HG03558 (cell line): ENCODE results near the gene ZNF564.
A peak's percentile ranks its signal among the peaks of the same experiment; 100 is the strongest.
"Not testable (repeated sequence)": the region's sequence is repeated elsewhere in the genome, so short reads cannot be mapped to it uniquely, and the experiment has no call there.

Experiments
- ATAC-seq: cut with Tn5 transposase; IDR thresholded peaks from one replicate; pipeline ENCODE4 v1.9.1; 2021; ENCODE audit warnings: moderate number of reproducible peaks; ENCODE audit not compliant: unreplicated experiment; ENCODE audit errors: extremely low read depth

ZNF564 gene

DNA sequence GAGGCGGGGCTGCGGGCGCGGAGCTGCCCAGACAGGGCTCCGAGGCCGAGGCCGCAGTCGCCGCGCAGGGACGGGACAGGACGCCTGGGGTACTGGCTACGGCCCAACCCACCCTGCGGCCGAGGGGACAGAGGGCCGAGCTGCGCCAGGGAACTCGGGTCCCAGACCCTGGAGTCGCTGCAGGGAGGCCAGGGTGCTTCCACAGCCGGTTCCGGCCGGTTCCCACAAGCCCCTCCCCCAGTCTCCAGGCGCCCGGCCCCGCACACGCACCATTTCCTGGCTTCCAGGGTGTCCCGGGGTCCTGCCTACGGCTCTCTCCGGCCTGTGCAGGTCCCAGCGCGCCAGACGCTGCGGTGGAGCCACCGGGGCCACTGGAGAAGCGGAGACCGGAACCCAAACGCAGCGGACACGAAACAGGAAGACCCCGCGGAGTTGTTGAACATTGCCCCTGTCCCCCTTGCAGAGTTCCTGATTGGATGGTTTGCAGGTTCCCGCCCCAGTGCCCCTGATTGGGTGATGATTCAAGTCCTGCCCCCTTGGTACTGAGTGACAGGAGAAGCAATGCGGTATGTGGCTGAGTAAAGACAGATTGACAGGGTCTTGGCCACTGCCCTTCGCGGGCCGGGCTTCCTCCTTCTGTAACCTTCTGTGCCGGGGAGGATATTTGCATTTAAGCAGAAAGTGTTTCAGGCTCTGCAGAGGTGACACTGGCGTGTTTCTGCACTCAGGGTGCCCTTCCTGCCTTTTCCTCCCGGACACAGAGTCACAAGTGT, at the start of gene ZNF564:
Gene ZNF564, minus strand, starts transcription at position 423 of the 773 bp plus-strand sequence. Its CDS starts 150 bp downstream, at position 273.
- ATAC-seq, result peak; percentile 85

DNA sequence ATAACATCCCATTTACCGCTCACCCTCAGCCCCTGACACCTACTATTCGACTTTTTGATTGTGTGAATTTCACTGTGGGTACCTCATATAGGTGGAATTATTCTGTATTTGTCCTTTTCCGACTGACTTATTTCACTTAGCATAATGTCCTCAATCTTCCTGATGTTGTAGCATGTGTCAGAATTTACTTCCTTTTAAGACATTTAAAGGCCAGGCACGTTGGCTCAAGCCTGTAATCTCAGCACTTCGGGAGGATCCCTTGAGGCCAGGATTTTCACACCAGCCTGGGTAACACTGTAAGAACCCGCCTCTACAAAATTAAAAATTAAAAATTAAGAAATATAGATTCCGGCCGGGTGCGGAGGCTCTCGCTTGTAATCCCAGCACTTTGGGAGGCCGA, 46.3 kb upstream of the ZNF564 start:
- ATAC-seq, result no peak

DNA sequence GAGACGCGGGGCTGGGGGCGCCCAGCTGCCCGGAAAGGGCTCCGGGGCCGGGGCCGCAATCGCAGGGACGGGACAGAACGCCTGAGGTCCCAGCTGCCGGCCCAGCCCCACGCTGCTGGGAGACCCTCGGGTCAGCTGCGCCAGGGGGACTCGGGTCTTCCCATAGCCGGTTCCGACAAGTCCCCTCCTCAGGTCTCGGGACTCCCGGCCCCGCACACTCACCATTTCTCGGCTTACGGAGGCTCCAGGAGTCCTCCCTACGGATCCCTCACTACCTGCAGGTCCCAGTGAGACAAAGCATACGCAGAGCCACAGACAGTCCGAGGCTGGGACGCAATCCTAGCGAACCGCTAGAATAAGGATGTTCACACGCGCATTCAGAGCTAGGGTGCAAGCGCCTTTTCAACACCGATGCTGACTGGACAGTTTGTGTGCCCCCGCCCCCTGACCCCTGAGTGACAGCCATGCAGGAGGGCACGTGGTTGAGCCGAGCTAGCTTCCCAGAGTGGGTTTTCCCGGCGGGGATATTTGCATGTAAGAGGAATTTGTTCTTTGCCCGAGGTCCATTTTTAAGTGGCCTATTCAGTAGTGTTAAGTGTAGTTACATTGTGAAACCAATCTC, 45.8 kb upstream of the ZNF564 start:
- no peak for ATAC-seq

DNA sequence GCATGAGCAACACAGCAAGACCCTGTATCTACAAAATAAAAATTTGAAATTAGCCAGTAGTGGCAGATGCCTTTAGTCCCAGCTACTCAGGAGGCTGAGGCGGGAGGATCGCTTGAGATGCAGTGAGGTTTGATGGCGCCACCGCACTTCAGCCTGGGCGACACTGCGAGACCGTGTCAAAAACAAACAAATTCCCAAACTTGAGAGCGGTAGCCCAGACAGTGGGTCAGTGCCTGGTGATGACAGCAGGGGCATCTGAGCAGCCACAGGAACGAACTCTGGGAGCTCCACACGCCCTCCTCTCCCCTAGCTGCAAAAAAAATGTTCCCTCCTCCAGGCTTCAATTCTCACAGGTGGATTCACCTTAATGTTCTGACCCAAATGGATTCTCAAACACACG, 45.2 kb upstream of the ZNF564 start:
- ATAC-seq, result no peak

DNA sequence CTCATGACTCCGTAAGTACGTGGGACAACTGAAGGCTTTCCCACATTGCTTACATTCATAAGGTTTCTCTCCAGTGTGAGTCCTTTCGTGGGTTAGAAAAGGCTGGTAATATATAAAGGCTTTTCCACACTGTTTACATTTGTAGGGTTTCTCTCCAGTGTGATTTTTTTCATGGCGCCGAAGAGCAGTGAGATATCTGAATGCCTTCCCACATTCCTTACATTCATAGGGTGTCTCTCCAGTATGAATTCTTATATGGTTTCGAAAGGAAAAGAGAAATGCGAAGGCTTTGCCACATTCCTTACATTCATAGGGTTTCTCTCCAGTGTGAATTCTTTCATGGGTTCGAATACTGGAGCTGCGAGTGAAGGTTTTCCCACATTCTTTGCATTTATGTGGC, 29.8 kb upstream of the ZNF564 start:
- no peak for ATAC-seq

DNA sequence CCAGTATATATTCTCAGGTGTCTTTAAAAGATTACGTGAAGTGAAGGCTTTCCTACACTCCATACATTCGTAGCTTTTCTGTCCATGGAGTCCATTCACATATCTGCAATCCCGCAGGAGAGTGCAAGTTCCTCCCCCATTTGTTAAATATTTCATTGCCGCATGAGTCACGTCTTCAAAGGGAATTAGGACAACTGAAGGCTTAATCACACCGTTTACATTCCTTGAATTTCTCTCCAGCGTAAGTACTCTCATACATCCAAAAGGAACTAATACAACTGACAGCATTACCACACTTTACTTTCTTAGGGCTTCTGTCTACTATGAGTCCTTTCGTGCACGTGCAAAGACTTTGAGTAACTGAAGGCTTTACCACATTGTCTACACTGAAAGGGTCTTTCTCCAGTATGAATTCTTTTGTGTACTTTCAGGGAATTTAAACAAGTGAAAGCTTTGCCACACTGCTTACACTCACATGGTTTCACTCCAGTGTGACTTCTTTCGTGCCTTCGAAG, 29.0 kb upstream of the ZNF564 start:
- ATAC-seq, result no peak

DNA sequence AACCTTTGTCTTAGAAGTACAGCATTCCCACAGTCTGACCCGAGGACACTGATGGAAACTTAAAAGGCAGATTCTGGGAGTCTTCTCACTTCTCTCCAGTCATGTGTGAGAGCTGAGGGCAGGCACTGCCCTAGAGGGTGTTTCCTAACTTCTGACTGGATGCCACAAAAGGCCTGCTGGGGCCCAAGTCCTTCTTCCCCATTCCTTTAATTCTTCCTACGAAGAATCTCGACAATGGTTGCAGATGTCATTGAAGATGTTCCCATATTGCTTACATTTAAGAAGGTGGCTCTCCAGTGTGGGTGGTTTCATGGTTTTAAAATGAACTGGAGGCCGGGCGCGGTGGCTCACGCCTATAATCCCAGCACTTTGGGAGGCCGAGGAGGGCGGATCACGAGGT, 27.4 kb upstream of the ZNF564 start:
- ATAC-seq, result no peak

DNA sequence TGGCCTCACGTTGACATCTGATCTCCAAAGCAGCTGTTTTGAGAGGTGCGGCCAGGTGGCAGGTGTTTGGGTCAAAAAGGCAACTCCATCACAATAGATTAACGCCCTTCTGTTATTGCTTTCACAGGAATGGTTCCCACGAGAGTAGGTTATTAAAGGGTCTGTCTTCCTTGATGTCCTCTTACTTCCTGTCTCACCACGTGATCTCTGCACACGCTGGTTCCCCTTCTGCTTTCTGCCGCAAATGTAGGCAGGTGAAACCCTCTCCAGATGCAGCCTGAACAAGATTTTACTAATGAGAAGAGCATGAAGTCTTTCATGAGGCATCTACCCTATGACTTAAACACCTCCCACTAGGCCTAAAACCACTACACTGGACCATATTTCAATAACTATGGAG, 22.8 kb upstream of the ZNF564 start:
- no peak for ATAC-seq

DNA sequence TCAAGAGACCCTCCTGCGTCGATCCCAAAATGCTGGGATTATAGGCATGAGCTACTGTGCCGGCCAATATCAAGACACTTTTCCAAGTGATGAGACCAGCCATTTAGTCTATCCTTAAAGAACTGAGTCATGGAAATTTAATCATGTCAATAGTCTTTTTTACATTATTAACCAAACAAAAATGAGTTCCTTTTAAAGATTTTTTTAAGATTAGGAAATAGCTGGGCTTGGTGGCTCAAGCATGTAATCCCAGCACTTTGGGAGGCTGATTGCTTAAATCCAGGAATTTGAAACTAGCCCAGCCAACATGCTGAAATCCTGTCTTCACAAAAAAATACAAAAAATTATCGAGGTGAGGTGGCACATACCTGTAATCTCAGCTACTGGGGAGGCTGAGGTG, 16.7 kb upstream of the ZNF564 start:
- no peak for ATAC-seq

DNA sequence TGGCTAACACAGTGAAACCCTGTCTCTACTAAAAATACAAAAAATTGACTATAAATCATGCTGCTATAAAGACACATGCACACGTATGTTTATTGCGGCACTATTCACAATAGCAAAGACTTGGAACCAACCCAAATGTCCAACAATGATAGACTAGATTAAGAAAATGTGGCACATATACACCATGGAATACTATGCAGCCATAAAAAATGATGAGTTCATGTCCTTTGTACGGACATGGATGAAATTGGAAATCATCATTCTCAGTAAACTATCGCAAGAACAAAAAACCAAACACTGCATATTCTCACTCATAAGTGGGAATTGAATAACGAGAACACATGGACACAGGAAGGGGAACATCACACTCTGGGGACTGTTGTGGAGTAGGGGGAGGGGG, 15.1 kb upstream of the ZNF564 start:
- ATAC-seq, result not testable (repeated sequence)

DNA sequence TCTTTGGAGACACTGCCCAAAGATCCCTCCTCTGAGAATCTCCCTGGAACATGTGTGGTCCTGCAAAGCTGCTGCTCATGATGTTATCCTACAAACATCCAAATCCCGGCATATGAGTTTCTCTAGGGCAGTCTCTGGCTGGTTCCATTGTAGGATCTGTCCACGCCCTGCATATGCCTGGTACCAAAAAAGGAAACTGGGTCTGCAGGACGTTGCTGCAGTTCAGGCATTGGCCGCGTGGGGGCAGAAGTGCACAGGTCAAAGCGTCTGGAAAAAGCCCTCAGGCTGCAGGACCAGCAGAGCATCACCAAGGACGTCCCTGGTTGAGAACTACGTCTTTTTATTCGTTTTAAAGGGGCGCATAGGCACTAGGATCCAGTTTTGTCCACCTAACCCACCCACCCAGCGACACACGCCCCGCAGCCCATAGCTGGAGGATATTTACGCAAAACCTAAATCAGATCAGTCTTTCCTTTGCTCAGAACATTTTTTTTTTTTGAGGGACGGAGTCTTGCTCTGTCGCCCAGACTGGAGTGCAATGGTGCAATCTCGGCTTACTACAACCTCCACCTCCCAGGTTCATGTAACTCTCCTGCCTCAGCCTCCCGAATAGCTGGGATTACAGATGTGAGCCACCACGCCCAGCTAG, 12.9 kb upstream of the ZNF564 start:
- no peak for ATAC-seq

DNA sequence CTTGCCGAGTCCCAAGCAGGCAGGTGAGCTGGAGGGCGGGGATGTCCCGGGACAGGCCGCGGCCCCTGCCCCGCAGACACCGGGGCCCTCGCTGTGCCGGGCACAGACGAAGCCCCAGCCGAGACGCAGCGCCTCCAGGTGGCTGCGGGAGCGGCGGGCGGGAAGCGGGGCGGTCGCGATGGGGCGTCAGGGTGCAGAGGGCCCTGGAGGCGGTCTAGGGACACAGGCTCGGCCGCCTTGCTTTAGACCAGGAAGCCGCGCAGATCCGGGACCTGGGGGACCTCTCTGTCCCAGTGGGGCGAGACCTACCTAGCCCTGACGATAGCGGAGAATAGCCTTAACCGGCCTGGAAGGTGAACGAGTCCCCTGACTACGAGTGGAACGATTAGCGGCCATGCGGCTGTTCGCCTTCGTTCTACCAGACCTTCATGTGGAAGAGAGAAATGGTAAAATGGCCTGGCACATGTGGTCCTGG, 4.2 kb upstream of the ZNF564 start:
- ATAC-seq, result no peak

DNA sequence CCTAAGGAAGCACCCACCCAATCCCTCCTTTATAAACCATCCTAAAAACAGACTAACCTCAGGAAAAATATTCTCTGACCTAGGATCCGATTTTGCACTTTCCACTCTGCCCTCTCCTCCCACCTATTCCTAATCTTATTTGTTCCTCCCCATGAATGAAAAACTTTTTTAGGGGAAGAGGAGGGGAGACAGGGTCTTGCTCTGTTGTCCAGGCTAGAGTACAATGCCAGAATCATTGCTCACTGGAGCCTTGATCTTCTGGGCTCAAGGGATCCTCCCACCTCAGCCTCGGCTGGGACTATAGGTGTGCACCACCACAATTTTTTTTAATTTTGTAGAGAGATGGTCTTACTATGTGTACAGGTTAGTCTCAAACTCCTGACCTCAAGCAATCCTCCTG, 4.4 kb downstream of the ZNF564 start:
- no peak for ATAC-seq

DNA sequence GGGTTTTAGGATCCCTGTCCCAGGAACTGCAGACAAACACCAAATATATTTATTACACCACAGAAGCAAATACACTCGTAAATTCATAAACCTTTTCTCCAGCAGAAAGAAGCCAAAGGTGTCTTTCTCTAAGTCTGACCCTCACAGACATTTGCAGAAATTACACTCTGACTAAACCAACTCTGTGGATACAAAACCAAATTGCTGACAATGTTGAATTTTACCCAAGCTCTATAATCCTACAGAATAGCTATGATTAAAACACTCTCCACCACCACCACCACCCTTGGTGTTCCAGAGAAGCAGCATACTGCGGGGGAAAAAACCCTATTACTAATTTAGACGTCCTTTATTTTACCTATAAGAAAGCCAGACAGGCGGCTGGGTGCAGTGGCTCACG, 5.2 kb downstream of the ZNF564 start:
- no peak for ATAC-seq

DNA sequence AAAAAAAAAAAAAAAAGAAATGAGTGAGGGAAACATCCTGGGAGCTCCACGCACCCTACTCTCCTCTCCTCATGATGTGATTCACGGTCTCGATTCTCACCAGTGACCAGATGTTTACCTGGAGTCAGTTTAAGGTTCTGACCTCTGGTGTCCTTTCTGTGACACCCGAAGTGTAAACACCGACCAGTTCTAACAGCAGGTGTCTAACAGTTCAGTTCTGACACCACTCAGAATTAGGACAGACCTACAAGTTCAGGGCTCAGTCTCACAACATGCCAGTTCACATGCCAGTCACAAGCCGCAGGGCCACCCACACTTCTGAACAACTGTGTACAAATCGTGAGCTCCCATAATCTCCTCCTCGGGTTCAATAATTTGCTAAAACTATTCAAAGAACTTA, 6.0 kb downstream of the ZNF564 start:
- no peak for ATAC-seq

DNA sequence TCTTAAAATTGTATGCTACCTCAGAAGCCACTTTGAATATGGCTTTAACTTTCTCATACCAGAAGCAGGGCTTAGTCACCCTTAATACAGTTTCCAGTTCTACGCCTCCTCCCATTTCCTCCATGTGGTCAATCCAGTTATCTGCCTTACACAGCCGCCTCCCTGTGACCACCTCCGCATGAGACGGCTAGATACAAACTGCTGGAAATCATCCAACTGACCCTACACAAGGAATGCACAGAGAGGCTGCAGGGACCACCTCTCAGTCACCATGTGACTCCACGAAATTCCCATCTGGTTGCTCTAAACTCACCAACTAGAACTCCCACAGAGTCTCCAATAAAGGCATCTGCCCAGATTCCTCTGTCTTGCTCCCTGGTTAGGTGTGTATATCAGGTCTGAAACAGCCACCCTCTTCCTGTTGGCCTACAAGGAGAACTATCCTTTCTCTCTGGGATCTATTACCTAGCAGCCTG, 6.8 kb downstream of the ZNF564 start:
- ATAC-seq, result no peak

DNA sequence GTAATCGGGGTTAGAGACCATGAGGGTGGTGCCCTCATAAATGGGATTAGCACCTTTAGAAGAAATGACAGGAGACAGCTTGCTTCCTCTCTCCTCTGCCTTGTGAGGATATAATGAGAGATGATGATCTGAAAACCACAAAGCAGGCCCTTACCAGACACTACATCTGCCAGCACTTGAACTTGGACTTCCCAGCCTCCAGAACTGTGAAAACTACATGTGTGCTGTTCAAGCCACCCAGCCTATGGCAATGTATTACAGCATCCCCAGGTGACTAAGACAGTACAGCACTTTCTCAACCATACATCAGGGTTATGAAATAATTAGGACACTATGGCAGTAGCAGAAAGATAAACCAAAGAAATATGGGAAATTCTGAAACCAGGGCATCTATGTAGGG, 7.4 kb downstream of the ZNF564 start:
- no peak for ATAC-seq

DNA sequence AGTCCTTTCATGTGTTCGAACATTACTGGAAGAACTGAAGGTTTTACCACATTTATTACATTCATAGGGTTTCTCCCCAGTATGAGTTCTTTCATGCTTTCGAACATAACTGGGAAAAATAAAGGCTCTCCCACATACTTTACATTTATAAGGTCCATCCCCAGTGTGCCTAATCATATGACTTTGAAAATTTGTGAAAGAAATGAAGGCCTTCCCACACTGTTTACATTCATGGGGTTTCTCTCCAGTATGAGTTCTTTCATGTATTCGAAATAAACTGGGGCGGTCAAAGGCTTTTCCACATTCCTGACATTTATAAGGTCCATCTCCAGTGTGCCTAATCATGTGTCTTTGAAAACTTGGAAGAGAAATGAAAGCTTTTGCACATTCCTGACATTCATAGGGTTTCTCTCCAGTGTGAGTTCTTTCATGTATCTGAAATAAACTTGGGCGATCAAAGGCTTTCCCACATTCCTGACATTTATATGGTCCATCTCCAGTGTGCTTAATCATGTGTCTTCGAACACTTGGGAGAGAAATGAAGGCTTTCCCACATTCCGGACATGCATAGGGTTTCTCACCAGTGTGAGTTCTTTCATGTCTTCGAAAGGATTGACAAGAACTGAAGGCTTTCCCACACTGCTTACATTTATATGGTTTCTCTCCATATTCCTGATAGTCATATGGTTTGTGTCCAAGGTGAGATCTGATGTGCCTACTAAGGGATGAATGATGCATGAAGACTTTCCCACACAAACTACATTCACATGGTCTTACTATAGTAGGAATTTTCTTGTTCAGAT, 24.0 kb downstream of the ZNF564 start:
- no peak for ATAC-seq

DNA sequence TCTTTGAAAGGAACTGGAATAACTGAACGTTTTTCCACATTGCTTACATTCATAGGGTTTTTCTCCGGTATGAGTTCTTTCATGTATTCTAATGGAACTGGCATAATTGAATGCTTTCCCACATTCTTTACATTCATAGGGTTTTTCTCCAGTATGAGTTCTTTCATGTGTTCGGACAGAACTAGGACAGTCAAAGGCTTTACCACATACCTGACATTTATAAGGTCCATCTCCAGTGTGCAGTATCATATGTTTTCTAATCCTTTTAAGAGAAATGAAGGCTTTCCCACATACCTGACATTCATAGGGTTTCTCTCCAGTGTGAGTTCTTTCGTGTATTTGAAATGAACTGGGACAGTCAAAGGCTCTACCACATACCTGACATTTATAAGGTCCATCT, 24.7 kb downstream of the ZNF564 start:
- no peak for ATAC-seq

DNA sequence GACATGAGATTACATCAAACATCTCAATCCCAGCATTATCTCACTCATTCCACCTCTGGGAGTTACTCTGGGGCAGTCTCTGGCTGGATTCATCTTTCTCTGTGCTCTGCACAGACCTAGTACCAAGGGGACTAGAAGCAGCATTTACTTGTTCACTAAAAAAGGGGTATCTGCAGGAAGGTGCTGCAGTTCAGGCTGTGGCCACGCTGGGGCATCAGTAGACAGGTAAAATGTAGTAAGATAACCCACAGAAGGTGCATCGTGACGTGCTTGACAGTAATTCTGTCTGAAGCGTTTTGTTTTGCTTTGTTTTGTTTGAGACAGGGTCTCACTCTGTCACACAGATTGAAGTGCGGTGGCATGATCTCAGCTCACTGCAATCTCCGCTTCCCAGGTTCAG, 29.3 kb downstream of the ZNF564 start:
- no peak for ATAC-seq
